ENCODE results near the gene POGLUT3.

DNA sequence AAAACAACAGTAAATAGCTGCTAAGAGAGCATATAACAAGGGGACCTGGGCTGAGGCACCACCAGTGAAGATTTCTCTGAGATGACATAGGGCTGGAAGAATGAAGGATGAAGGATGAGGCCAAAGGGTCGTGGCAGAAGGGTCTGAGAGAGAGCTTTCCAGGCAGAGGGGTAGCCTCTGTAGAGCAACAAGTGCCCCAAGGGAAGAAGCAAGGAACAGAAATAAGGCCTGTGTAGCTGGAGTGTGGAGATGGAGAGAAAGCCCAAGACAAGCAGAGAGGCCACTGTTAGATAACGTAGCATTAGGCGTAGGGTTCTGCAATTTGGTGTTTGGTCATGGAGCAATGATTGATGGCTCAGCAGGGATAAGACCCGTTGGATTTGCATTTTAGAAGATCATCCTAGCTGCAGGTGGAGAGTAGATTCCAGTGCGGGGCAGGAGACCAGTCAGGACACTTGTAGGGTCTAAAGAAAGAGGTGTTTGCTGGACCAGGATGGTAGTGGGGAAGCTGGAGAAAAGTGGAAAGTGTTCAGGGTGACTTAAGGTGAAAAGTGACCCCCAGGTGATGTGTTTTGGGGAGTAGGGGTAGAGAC lies 47.8 kb upstream of the POGLUT3 start:
- TF ChIP-seq FOXA1 (IDR thresholded peaks at IDR 0.05) (no peak), RAD21 (IDR thresholded peaks at IDR 0.05) (no peak)
- TF ChIP-seq, protein P1, sequence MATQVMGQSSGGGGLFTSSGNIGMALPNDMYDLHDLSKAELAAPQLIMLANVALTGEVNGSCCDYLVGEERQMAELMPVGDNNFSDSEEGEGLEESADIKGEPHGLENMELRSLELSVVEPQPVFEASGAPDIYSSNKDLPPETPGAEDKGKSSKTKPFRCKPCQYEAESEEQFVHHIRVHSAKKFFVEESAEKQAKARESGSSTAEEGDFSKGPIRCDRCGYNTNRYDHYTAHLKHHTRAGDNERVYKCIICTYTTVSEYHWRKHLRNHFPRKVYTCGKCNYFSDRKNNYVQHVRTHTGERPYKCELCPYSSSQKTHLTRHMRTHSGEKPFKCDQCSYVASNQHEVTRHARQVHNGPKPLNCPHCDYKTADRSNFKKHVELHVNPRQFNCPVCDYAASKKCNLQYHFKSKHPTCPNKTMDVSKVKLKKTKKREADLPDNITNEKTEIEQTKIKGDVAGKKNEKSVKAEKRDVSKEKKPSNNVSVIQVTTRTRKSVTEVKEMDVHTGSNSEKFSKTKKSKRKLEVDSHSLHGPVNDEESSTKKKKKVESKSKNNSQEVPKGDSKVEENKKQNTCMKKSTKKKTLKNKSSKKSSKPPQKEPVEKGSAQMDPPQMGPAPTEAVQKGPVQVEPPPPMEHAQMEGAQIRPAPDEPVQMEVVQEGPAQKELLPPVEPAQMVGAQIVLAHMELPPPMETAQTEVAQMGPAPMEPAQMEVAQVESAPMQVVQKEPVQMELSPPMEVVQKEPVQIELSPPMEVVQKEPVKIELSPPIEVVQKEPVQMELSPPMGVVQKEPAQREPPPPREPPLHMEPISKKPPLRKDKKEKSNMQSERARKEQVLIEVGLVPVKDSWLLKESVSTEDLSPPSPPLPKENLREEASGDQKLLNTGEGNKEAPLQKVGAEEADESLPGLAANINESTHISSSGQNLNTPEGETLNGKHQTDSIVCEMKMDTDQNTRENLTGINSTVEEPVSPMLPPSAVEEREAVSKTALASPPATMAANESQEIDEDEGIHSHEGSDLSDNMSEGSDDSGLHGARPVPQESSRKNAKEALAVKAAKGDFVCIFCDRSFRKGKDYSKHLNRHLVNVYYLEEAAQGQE (IDR thresholded peaks at IDR 0.05): no peak
- TF ChIP-seq, protein P2, sequence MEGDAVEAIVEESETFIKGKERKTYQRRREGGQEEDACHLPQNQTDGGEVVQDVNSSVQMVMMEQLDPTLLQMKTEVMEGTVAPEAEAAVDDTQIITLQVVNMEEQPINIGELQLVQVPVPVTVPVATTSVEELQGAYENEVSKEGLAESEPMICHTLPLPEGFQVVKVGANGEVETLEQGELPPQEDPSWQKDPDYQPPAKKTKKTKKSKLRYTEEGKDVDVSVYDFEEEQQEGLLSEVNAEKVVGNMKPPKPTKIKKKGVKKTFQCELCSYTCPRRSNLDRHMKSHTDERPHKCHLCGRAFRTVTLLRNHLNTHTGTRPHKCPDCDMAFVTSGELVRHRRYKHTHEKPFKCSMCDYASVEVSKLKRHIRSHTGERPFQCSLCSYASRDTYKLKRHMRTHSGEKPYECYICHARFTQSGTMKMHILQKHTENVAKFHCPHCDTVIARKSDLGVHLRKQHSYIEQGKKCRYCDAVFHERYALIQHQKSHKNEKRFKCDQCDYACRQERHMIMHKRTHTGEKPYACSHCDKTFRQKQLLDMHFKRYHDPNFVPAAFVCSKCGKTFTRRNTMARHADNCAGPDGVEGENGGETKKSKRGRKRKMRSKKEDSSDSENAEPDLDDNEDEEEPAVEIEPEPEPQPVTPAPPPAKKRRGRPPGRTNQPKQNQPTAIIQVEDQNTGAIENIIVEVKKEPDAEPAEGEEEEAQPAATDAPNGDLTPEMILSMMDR (IDR thresholded peaks at IDR 0.05; ENCODE audit: low read depth, low read length, missing input control): no peak

All from liver (tissue), 3 donors.